Left colon (tissue), 2 donors: ENCODE results near the gene TMEM269. TPM values are rescaled to one million over a fixed set of nuclear protein-coding genes. Genes with fewer than 3 reads are reported as not detected.

Source experiments
- ATAC-seq: fragments of 200-7000 bp; cut with Tn5 transposase; one replicate; pipeline ENCODE4 v1.9.1; 2020; ENCODE audit warnings: mild to moderate bottlenecking, moderate library complexity
- DNase-seq, 2 donors: peaks; one replicate each; pipeline ENCODE4 v3.0.0-alpha.2; 2020
- intact Hi-C, 2 donors: fragments of 100-400 bp; cut with DNase I in 1 of 2; cut with micrococcal nuclease in 1 of 2; formaldehyde crosslinking; loops; one replicate each; pipeline versions ENCODE4 v1.11.2 to v1.14.0; 2022; cut with DNase I, micrococcal nuclease
- total RNA-seq, 2 donors: library from RNA; stranded (reverse); fragmentation: NEBNext Ultra II Directional; extraction: Animal tissue kit (Norgen Biotek cat#: 25700); gene quantifications; one replicate each; pipeline ENCODE4 v1.2.1, GENCODE V29; 2021
- donor health status: DM: no; HTN: no; CAD: no.
- donor health status: DM: yes; HTN: yes; CAD: no.

Gene TMEM269
- total RNA-seq, 2 donors from 2014 or later = 0.20 to 1.6 TPM

GRCh38 chr1:42766741-42767509 lies 17.9 kb upstream of the TMEM269 start, which contains the start of the genes C1orf50 and P3H1:
TSS of gene C1orf50 (plus strand) at chr1:42767249. CDS start at chr1:42767312, 63 bp downstream.
TSS of gene P3H1 (minus strand) at chr1:42767028. CDS start at chr1:42766971, 57 bp downstream.
- DNase-seq (peak; percentile 100), ATAC-seq (peak; percentile 93)
- intact Hi-C loops = no loop called here

GRCh38 chr1:42767510-42768000 lies 17.2 kb upstream of the TMEM269 start:
- no peak for DNase-seq
- peak; percentile 41 for ATAC-seq
- intact Hi-C loops = no loop called here

GRCh38 chr1:42768172-42768571 lies 16.6 kb upstream of the TMEM269 start:
- intact Hi-C loops = no loop called here
- DNase-seq (no peak), ATAC-seq (no peak)

- intact Hi-C loops = no loop called here
- ATAC-seq (no peak), DNase-seq (no peak)
These were observed 15.0 kb upstream of the TMEM269 start for GRCh38 chr1:42769811-42770210.

GRCh38 chr1:42773420-42773819 lies 11.4 kb upstream of the TMEM269 start:
- no peak for DNase-seq
- intact Hi-C loops = no loop called here
- no peak for ATAC-seq

- DNase-seq (no peak), ATAC-seq (no peak)
- intact Hi-C loops = no loop called here
These were observed 9.8 kb upstream of the TMEM269 start for GRCh38 chr1:42774928-42775526.

GRCh38 chr1:42776502-42776901 lies 8.3 kb upstream of the TMEM269 start:
- ATAC-seq (no peak), DNase-seq (no peak)
- intact Hi-C loops = no loop called here

- ATAC-seq = peak; percentile 74
- DNase-seq = peak in 1 of 2 donors; percentile 27
- intact Hi-C loops = no loop called here
These were observed 6.9 kb upstream of the TMEM269 start for GRCh38 chr1:42777852-42778251.

GRCh38 chr1:42779725-42780124 lies 5.1 kb upstream of the TMEM269 start:
- DNase-seq = no peak
- ATAC-seq = no peak
- intact Hi-C loops = no loop called here

GRCh38 chr1:42780176-42780575 lies 4.6 kb upstream of the TMEM269 start:
- intact Hi-C loops = no loop called here
- ATAC-seq (no peak), DNase-seq (no peak)

GRCh38 chr1:42783092-42783491 lies 1.7 kb upstream of the TMEM269 start:
- ATAC-seq (no peak), DNase-seq (no peak)
- intact Hi-C loops = no loop called here

GRCh38 chr1:42784547-42784945 lies 245 bp upstream of the TMEM269 start:
- DNase-seq (no peak), ATAC-seq (peak; percentile 7)
- intact Hi-C loops = no loop called here

- DNase-seq (no peak), ATAC-seq (no peak)
These were observed 1.3 kb downstream of the TMEM269 start for GRCh38 chr1:42786097-42786496.

GRCh38 chr1:42788021-42788420 lies 3.2 kb downstream of the TMEM269 start:
- intact Hi-C loops = no loop called here
- no peak for ATAC-seq
- no peak for DNase-seq

More at GRCh38 chr1:42786097-42786496, 1.3 kb downstream of the TMEM269 start:
- intact Hi-C loops = no loop called here

- DNase-seq = no peak
- no peak for ATAC-seq
- intact Hi-C loops = no loop called here
These were observed 9.0 kb downstream of the TMEM269 start for GRCh38 chr1:42793824-42794223.

- intact Hi-C loops = no loop called here
- DNase-seq (no peak), ATAC-seq (no peak)
These were observed 12.6 kb downstream of the TMEM269 start for GRCh38 chr1:42797414-42797813.

- no peak for DNase-seq
- intact Hi-C loops = no loop called here
- no peak for ATAC-seq
These were observed 13.2 kb downstream of the TMEM269 start for GRCh38 chr1:42797979-42798378.

- no peak for ATAC-seq
- no peak for DNase-seq
- intact Hi-C loops = no loop called here
These were observed 17.2 kb downstream of the TMEM269 start for GRCh38 chr1:42801832-42802473.

GRCh38 chr1:42806171-42806570 lies 21.4 kb downstream of the TMEM269 start:
- DNase-seq (no peak), ATAC-seq (no peak)
- intact Hi-C loops = no loop called here

- ATAC-seq (no peak), DNase-seq (no peak)
- intact Hi-C loops = no loop called here
These were observed 21.8 kb downstream of the TMEM269 start for GRCh38 chr1:42806593-42806992.
